HuH-7.5 (cell line): ENCODE measurements around the gene MYL10.
A peak's percentile ranks its signal among the peaks of the same experiment; 100 is the strongest.

Experiments used
- DNase-seq: peaks from one replicate; pipeline ENCODE4 v3.0.0; 2011; ENCODE audit warnings: low spot score

The MYL10 gene

DNA sequence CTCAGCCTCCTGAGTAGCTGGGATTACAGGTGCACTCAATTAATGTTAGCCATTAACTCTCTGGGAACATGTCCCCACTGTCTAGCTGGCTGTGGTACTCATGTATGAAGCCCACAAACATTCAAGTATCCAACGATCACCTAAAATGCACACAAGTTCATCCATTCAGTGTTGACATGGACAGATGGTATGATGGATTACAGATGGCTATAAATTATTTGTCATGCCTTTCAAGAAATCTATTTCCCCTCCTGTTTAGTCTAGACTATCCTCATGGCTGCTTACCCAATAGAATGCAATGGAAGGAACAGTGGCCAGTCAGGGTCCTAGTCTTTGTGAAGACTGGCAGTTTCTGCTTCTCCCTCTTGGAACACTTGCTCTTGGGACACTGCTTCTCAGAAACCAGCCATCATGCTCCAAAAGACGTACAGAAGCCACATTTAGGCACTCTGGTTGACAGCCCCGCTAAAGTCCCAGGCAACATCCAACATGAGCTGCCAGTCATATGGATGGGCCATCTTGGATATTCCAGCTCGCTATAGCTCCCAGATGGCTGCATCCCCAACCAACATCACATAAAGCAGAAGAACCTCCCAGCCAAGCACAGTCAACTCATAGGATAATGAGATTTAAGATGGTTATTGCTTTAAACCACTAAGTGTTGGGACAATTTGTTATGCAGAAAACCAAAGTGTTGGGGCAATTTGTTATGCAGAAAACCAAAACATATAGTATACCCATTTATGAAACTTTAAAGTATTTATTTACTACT is 33.1 kb downstream of the MYL10 start:
- no peak for DNase-seq

DNA sequence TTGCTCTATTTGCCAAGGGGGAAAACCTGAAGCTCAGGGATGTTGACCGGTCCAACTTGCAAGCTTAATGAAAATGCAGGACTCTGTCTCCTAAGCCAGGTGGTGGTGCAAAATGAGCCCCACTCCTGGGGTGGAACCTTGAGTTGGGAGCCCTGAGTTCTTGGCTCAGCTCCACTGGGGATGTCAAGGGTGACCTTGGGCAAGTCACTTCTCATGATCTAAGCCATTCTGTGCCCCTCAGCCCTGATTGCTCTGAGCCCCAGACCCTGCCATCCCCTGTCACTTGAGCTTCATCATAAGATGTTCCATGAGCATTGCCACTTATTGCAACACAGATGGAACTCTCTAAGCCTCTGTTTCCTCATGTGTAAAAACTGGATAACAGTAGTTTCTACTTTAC is 33.9 kb downstream of the MYL10 start:
- DNase-seq: no peak

DNA sequence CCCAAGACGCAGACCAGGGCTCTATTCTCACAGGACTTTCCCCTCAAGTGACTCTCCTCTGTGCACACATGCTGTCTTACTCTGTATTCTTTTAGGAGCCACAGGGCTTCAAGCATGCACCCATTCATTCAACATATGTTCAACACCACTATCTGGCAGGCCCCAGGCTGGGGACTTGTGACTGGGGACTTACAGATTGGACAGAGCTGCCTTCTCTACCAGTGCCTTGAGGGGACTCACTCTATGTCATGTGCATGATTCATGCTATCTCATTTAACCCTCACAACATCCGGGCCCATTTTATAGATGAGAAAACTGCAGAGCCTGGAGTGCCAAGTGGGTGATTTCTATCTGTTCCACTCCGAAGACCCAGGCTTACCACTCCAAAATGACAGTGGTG is 34.3 kb downstream of the MYL10 start:
- DNase-seq: no peak

DNA sequence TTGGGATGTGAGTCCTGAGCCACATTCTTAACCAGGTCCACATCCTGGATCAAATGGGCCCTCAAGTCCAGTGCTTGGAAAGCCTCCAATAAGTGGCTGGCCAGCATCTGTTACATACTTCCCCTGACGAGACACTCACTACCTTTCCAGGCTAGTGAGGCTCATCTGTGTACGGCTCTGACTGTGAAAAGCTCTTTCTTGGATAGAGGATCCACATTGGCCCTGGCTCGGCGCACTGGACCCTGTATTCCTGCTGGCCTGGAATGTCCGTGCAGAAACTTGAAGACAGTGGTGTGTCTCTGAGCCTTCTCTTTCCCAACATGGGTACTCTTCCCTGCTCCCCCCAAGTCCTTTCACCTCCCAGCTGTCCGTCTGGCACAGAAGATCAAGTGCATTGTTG is 35.5 kb downstream of the MYL10 start:
- DNase-seq: no peak

DNA sequence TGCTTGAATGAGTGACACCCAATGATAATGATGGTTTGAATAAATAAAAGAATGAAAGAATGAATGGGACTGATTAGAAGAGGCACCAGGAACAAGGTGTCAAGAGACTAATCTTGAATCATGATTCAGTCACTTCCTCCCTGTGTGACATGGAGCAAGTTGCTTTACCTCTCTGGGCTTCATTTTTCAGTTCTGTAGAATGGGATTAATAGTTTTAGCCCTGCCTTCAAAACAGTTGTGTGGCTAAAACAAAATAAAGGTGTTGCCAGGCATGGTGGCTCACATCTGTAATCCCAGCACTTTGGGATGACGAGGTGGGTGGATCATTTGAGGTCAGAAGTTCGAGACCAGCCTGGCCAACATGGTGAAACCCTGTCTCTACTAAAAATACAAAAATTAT is 37.6 kb downstream of the MYL10 start:
- no peak for DNase-seq

DNA sequence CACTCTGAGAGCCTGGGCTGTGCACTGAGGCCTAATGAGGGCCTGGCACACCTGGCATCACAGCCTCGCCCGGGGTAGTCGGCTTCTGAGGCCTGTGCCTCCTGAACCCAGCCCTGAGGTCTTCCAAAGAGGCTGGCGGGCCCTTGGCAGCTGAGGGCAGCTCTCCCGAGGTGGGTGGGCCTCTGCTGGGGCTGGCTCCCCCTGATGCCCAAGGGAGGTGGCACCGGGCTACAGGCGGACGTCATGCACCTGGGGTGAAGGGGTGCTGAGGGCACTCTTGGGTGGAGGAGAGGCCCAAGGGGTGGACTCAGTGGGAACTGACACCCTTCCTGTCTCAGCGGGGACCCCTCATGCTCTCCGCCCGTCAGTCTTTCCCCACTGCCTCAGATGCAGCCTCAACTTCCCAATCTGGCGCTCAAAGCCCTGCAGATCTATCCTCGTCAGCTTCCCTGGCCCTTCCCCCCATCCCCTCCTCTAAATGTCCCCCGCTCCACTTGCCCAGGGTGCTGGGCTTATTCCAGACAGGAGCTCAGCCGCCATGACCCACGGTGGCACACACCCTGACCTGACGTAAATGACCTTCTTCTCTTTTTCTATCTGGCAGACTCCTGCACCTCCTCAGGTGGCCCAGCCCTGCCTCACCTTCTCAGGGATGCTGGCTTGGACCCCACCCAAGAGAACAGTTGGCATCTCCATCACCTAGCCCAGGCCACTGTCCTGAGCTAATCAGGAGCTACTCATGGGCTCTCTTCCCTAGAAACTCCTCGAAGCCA is 38.2 kb downstream of the MYL10 start:
- DNase-seq: no peak

DNA sequence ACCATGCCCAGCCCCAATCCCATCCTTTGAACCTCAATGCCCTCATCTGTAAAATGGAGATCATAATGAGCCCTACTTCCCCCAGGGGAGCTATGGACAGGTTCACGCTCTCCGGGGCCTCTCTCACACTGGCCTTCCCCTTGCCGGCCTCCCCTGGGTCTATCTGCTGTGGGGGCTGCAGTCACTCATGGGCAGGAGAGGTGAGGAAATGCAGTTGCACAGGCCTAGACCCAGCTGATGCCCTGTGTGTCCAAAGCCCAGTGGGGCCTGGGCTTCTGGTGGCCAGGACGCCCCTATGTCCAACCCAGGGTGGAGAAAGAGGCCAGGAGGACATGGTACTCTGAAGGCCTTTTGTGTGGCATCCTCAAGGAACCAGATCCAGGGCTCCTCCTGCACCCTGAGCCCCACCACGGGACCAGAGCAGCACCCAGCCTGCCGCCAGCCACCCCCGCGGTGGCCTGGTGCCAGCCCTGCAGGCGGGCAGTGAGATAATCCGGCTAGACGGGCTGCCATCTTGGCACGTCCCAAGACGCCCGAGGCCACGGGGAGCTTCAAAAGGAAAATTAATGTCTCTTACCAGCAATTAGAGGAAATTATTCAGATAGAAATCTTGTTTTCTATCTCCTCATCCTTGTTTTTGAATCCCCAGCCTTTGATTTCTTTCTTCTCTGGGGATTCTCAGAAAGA is 39.0 kb downstream of the MYL10 start:
- no peak for DNase-seq

DNA sequence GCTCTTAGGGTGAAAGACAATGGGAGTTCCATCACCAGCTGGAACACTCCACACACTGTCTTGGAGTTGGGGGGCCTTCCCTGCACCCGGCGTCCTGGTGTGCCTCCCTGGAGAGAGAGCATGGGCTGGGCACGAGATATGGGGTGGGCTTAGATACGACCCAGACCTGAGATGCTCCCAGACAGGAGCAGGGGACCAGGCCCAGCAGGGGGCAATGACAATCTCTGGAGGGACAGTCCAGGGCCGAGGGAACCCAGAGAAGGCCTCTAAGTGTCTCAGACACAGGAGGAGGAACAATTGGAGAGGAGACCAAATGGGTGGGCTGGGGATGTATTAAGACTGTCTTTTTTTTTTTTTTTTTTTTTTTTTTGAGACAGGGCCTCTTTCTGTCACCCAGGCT is 40.0 kb downstream of the MYL10 start:
- no peak for DNase-seq

DNA sequence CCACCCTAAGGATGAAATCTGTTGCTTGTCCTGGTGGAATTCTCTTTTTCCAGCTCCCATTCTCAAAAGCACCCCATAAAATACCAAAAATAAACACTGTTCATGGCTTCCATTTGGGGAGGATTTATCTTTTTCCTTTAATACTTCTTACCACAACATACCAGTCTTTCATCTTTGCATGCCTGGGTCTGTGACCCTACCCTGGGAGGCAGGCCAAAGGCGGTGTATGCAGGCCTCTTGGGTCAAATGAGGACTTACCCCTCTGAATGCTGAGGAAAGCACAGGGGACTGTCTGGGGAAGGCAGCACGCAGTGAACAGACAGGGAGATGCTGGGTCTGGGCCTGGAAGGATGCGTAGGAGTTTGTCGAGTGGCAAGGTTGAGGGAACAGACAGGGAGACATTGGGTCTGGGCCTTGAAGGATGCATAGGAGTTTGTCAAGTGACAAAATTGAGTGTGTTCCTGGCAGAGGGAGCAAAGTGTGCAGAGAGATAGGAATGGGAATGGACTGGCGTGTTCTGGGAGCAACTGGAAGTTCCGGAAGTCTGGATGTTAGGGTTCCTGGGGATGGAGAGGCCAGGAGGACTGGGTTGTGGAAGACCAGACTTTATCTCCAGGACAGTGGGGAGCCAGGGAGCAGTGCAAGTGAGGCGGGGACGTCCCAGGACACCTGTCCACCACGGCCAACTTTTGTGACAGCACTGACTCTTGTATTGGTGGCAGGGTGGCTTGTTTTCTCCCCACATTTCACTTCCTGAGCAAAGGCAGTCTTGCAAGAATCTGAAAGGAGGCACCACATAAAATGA is 40.8 kb downstream of the MYL10 start:
- peak; percentile 49 for DNase-seq

DNA sequence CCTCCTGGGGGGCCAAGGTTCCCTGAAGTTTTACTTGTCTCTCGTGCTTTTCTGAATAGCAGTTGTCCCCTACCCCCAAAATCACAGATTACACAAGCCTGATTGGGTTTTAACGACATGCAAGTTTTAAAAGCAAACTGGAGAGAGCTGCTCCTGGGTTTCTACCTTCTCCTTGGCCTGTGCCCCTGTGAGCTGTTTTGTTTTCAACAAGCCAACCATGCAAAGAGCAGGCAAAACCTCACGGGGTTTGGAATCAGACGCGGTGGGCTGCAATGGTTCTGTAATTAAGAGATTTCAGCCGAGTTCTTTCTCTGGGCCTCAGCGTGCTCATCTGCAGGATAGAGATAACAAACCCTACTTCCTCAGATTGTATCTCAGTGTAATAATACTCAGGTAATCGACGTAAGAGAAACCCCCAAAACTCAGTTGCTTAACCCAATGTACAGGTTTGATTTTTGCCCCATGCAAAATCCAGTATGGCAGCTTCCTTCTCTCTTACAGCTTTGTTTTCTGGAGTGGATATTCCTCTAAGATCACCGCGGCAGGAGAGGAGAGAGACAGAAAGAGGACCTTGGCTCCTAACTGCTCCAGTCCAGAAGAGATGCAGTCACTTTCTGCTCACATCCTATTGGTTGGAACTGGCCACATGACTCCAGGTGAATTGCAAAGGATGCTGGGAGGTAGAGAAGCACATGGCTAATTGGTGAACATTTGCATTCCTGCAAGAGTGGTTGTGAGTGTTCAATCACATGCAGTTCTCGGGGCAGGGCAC is 42.0 kb downstream of the MYL10 start:
- no peak for DNase-seq

DNA sequence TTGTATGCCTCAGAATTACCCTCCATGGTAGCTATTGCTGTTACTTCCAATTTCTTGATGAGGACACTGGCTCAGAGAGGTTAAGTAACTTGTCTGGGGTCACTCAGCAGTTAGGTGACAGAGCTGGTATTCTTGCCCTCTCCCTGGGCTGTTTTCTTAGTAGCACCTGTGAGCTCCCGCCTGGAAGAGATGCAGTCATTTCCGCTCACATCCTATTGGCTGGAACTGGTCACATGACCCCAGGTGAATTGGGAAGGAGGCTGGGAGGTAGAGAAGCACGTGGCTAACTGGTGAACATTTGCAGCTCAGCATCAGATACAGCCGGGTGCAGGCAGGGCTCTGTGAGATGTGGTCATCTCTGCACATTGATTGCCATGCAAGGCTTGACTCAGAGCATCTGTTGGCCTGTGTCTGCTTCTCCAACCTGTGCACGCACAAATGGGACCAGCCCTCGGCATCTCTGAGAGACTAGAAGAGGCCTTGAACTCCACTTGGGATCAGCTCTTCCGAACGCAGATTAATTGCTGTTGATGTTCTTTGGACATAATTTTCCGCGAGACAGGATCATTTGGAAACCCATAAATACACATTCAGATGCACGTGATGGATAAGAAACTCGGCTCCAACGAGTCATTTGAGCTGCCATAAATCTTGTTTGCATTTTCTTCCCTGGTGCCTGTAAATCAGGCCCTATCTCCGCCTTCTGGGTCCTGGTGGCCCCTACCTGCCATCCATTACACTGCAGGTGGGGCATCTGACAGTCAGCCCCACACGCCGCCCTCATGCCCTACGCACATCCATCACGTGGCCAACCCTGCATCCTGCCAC is 42.8 kb downstream of the MYL10 start:
- DNase-seq: no peak

DNA sequence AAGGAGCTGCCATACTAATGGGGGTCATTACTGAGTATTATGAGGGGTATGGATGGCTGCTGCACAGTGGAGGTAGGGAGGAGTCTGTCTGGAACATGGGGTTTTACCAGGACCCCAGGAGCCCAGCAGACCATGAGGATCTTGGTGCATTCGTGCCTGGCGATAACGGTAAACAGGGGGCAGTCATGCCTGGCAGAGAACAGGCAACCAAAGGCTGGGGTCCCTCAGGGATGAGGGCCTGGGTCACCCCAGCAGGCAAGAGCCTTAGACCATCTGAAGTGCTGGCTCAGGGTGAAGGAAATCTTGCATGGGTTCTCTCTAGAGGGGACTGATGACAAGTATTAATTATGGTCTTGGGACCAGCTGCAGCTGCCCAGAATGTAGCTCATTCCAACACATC is 46.1 kb downstream of the MYL10 start:
- no peak for DNase-seq

DNA sequence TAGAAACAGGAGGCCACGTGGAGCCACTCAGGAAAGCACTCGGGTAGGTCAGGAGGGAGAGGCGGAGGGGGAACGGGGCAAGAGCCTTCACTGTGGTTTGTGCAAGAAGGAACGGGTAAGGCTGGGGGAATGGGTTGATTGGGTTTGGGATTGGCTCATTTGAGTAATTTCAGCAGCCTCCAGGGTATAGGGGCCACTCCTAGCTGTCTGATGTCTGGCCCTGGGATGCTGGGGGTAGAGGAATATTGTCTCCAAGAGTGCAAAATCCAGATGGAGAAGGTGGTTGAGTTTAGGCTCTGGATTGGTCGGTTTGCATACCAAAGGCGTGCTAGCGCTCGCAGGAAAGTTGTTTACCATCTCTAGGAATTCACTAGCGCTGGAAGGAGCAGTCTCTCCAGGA is 47.2 kb downstream of the MYL10 start:
- no peak for DNase-seq

DNA sequence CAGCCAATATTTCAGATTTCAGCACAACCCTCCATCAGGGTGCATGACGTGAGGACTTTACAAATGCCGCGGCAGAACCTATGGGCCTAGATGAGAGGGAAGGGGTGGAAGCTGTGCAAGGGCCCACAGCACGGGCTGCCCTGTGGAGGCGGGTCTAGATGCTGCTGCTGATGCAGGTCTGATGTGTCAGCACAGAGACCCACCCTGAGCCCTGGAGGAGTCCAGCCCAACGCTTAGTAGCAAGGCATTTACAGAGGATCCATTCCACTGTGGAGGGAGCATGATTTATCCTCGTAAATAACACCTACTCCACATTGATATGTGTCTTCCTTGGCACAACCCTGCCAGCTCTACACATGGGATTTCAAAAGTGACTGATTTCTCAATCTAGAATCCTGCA is 48.5 kb downstream of the MYL10 start:
- no peak for DNase-seq

DNA sequence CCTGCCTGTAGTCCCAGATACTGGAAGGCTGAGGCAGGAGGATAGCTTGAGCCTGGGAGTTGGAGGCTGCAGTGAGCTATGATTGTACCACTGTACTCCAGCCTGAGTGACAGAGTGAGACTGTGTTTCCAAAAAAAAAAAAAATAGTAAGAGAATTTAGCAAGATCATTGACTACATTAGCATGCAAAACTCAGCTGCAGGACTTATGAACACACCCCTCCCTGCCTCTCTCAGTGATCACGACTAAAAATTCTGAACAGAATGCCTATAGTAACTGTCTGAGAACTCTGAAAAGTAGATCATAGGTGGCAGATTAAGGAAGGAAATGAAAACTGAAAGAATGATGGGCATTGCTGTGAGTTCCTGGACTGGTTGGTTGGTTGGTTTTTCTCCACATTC is 50.5 kb downstream of the MYL10 start:
- no peak for DNase-seq

DNA sequence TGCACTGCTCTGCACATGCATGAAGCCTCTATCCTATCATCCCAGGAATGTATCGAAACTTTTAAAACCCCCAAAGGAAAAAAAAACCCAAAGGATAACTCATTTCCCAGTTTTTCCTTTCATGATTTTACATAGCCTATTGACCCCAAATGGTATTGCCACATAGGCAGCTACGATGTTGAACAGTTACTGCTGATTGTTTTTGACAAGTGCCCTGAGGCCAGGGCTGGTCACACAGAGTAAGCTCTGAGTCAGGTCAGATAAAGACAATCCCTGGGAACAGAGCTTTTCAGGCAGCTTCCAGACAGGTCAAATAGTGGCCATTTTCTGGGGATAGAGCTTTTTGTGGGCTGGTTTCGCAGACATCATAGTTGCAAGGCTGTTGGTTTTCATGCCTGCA is 52.1 kb downstream of the MYL10 start:
- DNase-seq: no peak

DNA sequence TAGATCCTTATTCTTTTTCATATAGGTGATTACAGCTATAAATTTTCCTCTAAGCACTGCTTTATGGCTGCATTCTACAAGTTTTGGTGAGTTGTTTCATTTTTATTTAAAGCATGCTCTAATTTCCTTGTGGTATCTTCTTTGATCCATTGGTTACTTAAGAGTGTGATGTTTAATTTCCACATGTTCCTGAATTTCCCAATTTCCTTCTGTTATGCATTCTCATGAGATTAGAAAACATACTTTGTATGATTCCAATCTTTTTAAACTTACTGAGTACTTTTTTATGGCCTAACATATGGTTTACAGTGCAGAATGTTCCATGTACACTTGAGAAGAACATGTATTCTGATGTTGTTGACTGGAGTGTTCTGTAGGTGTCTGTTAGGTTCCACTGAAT is 53.4 kb downstream of the MYL10 start:
- DNase-seq: no peak

DNA sequence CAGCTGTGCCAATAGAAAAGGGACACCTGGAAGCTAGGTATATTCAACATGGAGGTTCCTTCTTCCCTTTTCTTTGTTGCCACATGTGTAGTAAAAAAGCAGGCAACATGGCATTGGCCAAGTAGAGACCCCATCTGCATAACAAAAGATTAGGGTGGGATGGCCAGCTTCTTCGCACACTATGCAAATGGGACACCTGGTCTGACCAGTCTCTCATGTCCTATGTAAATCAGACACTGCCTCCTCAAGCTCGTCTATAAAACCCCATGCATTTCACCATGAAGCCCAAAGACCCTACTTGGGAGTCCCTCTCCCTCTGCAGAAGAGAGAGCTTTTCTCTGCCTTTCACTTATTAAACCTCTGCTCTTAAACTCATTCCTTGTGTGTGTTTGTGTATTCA is 53.9 kb downstream of the MYL10 start:
- DNase-seq: no peak

DNA sequence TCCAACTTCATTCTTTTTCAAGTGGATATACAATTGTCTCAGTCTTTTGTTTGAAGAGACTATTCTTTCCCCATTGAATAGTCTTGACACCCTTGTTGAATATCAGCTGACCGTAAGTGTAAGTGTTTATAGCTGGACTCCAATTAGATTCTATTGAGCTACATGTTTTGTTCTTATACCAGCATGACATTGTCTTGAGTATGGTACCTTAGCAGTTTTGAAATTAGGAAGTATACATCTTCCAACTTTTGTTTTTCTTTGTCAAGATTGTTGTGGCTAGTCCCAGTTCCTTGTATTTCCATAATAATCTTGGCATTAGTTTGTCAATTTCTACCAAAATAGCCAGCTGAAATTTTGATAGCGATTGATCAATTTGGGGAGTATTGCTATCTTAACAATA is 56.9 kb downstream of the MYL10 start:
- DNase-seq: no peak

DNA sequence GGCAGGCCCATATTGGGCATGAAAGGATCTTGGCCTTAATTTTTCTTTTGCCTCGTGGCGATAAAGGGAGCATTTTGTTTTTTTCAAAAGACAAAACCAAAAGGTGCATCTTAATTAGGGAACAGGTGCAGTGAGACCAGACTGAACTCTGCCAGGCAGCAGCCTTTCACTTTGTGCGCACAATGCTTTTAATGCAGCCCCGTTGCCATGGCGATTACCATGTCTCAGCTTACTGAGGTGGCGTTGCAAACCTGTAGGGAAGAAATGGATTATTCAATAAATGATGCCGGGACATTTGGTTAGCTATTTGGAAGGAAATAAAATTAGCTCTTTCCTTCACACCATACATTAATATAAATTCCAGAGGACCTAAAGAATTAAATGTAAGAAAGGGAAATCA is 61.9 kb downstream of the MYL10 start:
- DNase-seq: no peak
